ENCODE data around the gene SOWAHB.

GRCh38 chr4:76867377-76867776 lies 30.6 kb downstream of the SOWAHB start:
- no peak for TF ChIP-seq CTCF (tag by site-specific recombination; IDR thresholded peaks at IDR 0.05)
- no peak for TF ChIP-seq ZNF24 (tag by site-specific recombination; IDR thresholded peaks at IDR 0.05)
- no peak for TF ChIP-seq HIC1 (tag by site-specific recombination; IDR thresholded peaks at IDR 0.05)
- TF ChIP-seq ZSCAN16 (tag by site-specific recombination; IDR thresholded peaks at IDR 0.05) = no peak
- no peak for TF ChIP-seq ZNF394 (tag by site-specific recombination; IDR thresholded peaks at IDR 0.05; ENCODE audit: borderline replicate concordance)
- no peak for TF ChIP-seq ZBTB21 (tag by site-specific recombination; IDR thresholded peaks at IDR 0.05)
- TF ChIP-seq ZNF658 (tag by site-specific recombination; IDR thresholded peaks at IDR 0.05) = no peak
- no peak for TF ChIP-seq MYNN (tag by site-specific recombination; IDR thresholded peaks at IDR 0.05; ENCODE audit: borderline replicate concordance)
- no peak for TF ChIP-seq REST (tag by site-specific recombination; IDR thresholded peaks at IDR 0.05)
- TF ChIP-seq GFI1B (tag by site-specific recombination; IDR thresholded peaks at IDR 0.05) = no peak

Measured in HEK293 (cell line).